Adrenal gland (tissue), 5 donors: ENCODE measurements around the gene CLDN9.

Source experiments
- CTCF ChIP-seq, 6 experiments: fragments of 450-650 bp in 4 of 6; fragments of 200-600 bp in 2 of 6; sonication (generic) in 1 of 6; IDR thresholded peaks; 1 replicate in 5 of 6; 2 replicates in 1 of 6; pipeline versions ENCODE4 v1.5.1 to v1.8.0; 2016 to 2021; ENCODE audit warnings: antibody characterized with exemption in 6 of 6, mild to moderate bottlenecking in 2 of 6, moderate library complexity in 1 of 6
- POLR2A ChIP-seq, 2 donors: fragments of 450-650 bp; IDR thresholded peaks; one replicate each; pipeline ENCODE4 v1.6.1; 2017; ENCODE audit warnings: antibody characterized with exemption in 2 of 2, mild to moderate bottlenecking in 2 of 2, moderate library complexity in 1 of 2
- donor health status: DM: no; HTN: no; CAD: no.

DNA sequence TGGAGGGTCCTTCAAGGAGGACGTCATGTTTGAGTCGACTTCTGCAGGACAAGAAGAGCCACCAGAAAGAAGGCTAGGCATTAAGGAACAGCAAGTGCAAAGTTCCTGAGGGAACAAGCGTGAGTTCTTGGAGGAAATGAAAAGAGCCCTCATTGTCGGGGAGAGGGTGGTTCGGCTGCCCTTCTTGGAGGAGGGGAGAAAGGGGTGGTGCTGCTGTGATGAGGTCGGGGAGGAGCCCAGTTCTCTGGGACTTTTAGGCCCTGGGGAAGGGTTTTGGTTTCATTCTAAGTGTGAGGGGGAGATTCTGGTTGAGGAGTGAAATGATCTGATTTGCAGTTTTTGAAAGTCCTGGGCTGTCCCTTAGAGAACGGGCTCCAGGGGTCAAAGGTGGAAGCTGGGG is 19.9 kb downstream of the CLDN9 start:
- TF ChIP-seq CTCF (IDR thresholded peaks at IDR 0.05) (no peak), POLR2A (IDR thresholded peaks at IDR 0.05) (no peak)
